Activated CD4-positive, alpha-beta T cell treated with anti-CD3 and anti-CD28 coated beads, Interleukin-2, amount 50 U/mL, for 16 hours (primary cell): ENCODE results near the gene PYGO1.
A peak's percentile ranks its signal among the peaks of the same experiment; 100 is the strongest.
"Not testable (repeated sequence)": the region's sequence is repeated elsewhere in the genome, so short reads cannot be mapped to it uniquely, and the experiment has no call there.

Experiments
- DNase-seq: peaks from one replicate; pipeline ENCODE4 v3.0.0-alpha.2; 2020

Gene PYGO1

GRCh38 chr15:55588070-55588814 is at the start of gene PYGO1:
TSS of gene PYGO1 (minus strand) at chr15:55588345. CDS start at chr15:55587883, 462 bp downstream.
- DNase-seq = peak; percentile 29

- DNase-seq = no peak
Measured at GRCh38 chr15:55637086-55637485, 48.9 kb upstream of the PYGO1 start.

- no peak for DNase-seq
Measured at GRCh38 chr15:55633731-55634130, 45.6 kb upstream of the PYGO1 start.

- DNase-seq = no peak
Measured at GRCh38 chr15:55632434-55632833, 44.3 kb upstream of the PYGO1 start.

- no peak for DNase-seq
Measured at GRCh38 chr15:55630858-55631257, 42.7 kb upstream of the PYGO1 start.

GRCh38 chr15:55628369-55628730 is 40.2 kb upstream of the PYGO1 start:
- DNase-seq = no peak

- no peak for DNase-seq
Measured at GRCh38 chr15:55627730-55628368, 39.7 kb upstream of the PYGO1 start.

- no peak for DNase-seq
Measured at GRCh38 chr15:55619783-55620182, 31.6 kb upstream of the PYGO1 start.

- DNase-seq = no peak
Measured at GRCh38 chr15:55618387-55618786, 30.2 kb upstream of the PYGO1 start.

- no peak for DNase-seq
Measured at GRCh38 chr15:55615445-55615844, 27.3 kb upstream of the PYGO1 start.

GRCh38 chr15:55613727-55614126 is 25.6 kb upstream of the PYGO1 start:
- no peak for DNase-seq

- DNase-seq = no peak
Measured at GRCh38 chr15:55606214-55606613, 18.1 kb upstream of the PYGO1 start.

GRCh38 chr15:55601374-55601773 is 13.2 kb upstream of the PYGO1 start:
- no peak for DNase-seq

GRCh38 chr15:55599439-55599838 is 11.3 kb upstream of the PYGO1 start:
- no peak for DNase-seq

GRCh38 chr15:55593019-55593418 is 4.9 kb upstream of the PYGO1 start:
- DNase-seq = not testable (repeated sequence)

- no peak for DNase-seq
Measured at GRCh38 chr15:55590788-55591187, 2.6 kb upstream of the PYGO1 start.

GRCh38 chr15:55589287-55589686 is 1.1 kb upstream of the PYGO1 start:
- DNase-seq = no peak

- DNase-seq = no peak
Measured at GRCh38 chr15:55588815-55589115, 620 bp upstream of the PYGO1 start.

- no peak for DNase-seq
Measured at GRCh38 chr15:55587321-55588069, 650 bp downstream of the PYGO1 start.

- DNase-seq = no peak
Measured at GRCh38 chr15:55586808-55587207, 1.3 kb downstream of the PYGO1 start.

GRCh38 chr15:55576943-55577342 is 11.2 kb downstream of the PYGO1 start:
- DNase-seq = no peak

GRCh38 chr15:55574096-55574495 is 14.0 kb downstream of the PYGO1 start:
- no peak for DNase-seq

- DNase-seq = no peak
Measured at GRCh38 chr15:55573224-55573623, 14.9 kb downstream of the PYGO1 start.
